Measurements from ENCODE around the gene MYBPC3.

MYBPC3 gene

GRCh38 chr11:47391077-47391583 is 38.6 kb upstream of the MYBPC3 start:
- no peak for TF ChIP-seq GATA3 (IDR thresholded peaks at IDR 0.05; ENCODE audit: low read depth, low read length)
- no peak for TF ChIP-seq GATA2 (IDR thresholded peaks at IDR 0.05; ENCODE audit: low read depth, low read length)

GRCh38 chr11:47390422-47390760 is 37.9 kb upstream of the MYBPC3 start:
- TF ChIP-seq GATA2 (IDR thresholded peaks at IDR 0.05; ENCODE audit: low read depth, low read length) (no peak), GATA3 (IDR thresholded peaks at IDR 0.05; ENCODE audit: low read depth, low read length) (no peak)

- TF ChIP-seq GATA3 (IDR thresholded peaks at IDR 0.05; ENCODE audit: low read depth, low read length), result no peak
- no peak for TF ChIP-seq GATA2 (IDR thresholded peaks at IDR 0.05; ENCODE audit: low read depth, low read length)
Measured at GRCh38 chr11:47389577-47390421, 37.3 kb upstream of the MYBPC3 start.

DNA sequence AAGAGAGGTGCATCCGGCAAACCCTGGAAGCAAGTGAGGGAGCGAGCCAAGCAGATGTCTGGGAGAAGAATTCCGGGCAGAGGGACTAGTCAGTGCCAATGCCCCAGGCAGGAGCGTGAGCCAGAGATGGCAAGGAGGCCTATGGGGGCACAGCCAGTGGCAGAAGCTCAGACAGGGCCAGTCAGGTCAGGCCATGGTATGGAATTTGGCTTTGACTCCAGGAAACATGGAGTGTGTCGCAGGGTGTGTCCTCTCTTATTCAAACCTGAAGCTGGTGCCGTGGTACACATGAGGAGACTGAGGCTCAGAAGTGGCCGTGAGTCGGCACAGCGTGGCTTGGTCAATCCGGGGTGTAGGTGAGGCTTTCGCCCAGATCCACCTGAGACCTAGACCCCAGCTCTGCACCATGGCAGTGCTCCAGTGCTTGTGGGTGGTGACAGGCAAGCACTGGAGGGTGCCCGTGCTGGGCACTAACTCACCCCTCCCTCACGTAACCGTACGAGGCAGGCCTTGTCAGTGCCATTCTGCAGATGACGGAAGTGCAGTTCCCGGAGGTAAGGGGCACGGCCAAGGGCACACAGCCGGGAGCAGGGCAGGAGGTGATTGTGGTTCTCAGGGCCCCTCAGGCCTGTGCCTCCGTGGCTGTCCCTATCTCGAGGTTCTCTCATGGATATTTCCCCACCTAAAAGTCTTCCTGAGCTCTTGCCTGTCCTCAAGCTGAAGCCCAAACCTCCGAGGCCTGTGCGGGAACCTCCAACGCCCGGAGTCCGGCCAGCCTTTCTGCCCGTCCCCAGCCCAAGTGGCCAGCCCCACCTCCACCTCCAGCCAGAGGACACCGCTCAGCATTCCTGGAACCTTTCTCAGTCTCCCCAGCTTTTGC is 36.4 kb upstream of the MYBPC3 start:
- TF ChIP-seq GATA3 (IDR thresholded peaks at IDR 0.05; ENCODE audit: low read depth, low read length) (no peak), GATA2 (IDR thresholded peaks at IDR 0.05; ENCODE audit: low read depth, low read length) (no peak)

GRCh38 chr11:47387944-47388696 is 35.6 kb upstream of the MYBPC3 start:
- TF ChIP-seq GATA3 (IDR thresholded peaks at IDR 0.05; ENCODE audit: low read depth, low read length) (no peak), GATA2 (IDR thresholded peaks at IDR 0.05; ENCODE audit: low read depth, low read length) (no peak)

DNA sequence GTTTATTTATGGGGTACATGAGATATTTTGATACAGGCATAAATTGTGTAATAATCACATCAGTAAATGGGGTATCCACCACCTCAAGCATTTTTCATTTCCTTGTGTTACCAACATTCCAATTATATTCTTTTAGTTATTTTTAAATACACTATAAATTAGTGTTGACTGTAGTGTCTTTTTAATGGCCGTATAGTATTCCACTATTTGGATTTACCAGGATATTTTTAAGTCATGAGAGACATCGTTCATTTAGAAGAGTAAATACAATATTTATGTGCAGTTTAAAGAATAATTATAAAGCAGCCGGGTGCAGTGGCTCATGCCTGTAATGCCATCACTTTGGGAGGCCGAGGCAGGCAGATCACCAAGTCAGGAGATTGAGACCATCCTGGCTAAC is 32.0 kb upstream of the MYBPC3 start:
- TF ChIP-seq GATA3 (IDR thresholded peaks at IDR 0.05; ENCODE audit: low read depth, low read length) (no peak), GATA2 (IDR thresholded peaks at IDR 0.05; ENCODE audit: low read depth, low read length) (no peak)

GRCh38 chr11:47383071-47383470 is 30.6 kb upstream of the MYBPC3 start:
- no peak for TF ChIP-seq GATA3 (IDR thresholded peaks at IDR 0.05; ENCODE audit: low read depth, low read length)
- no peak for TF ChIP-seq GATA2 (IDR thresholded peaks at IDR 0.05; ENCODE audit: low read depth, low read length)

DNA sequence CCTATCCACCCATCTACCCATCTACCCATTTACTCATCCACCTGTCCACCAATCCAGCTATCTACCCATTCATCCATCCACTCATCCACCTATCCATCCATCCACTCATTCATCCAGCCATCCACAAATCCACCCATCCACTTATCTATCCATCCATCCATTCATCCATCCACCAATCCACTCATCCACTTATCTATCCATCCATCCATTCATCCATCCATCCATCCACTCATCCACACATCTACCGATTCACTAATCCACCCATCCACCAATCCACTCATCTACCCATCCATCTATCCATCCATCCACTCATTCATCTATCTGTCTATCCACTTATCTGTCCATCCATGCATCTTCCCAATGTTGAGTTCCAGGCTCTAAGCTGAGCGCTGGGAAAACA is 27.6 kb upstream of the MYBPC3 start:
- TF ChIP-seq GATA2 (IDR thresholded peaks at IDR 0.05; ENCODE audit: low read depth, low read length) (no peak), GATA3 (IDR thresholded peaks at IDR 0.05; ENCODE audit: low read depth, low read length) (no peak)

DNA sequence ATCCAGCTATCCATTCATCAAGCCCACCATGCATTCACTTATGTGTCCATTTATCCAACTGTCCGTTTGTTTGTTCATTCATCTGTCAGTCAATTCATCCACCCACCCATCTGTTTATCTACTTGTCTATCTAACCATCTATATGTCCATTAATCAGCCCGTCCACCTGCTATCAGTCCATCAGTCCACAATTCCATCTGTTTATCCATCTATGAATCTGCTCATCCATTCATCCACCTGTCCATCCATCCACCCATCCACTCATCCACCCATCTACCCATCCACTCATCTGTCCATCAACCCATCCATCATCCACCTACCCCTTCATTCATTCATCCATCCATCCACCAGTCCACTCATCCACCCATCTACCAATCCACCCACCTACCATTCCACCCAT is 26.8 kb upstream of the MYBPC3 start:
- TF ChIP-seq GATA3 (IDR thresholded peaks at IDR 0.05; ENCODE audit: low read depth, low read length) (no peak), GATA2 (IDR thresholded peaks at IDR 0.05; ENCODE audit: low read depth, low read length) (no peak)

DNA sequence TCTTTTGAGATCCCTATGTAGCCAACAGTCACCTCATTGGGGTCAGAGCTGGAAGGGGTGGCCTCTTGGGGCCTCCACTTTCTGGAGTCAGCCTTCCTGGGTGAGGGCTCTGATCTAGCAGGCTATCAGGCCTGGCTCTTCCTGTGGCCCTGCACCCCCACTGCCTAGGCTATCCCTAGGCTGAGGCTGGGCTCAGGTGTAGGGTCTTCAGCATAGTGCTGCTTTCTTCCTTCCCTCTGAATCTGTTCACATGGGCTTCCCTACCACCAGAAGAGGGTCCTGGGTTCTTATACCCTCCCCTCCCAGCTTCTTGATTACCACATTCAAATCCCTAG is 26.3 kb upstream of the MYBPC3 start:
- TF ChIP-seq GATA3 (IDR thresholded peaks at IDR 0.05; ENCODE audit: low read depth, low read length) (no peak), GATA2 (IDR thresholded peaks at IDR 0.05; ENCODE audit: low read depth, low read length) (no peak)

- no peak for TF ChIP-seq GATA3 (IDR thresholded peaks at IDR 0.05; ENCODE audit: low read depth, low read length)
- TF ChIP-seq GATA2 (IDR thresholded peaks at IDR 0.05; ENCODE audit: low read depth, low read length), result no peak
Measured at GRCh38 chr11:47378010-47378835, 25.7 kb upstream of the MYBPC3 start, which contains the start of gene SPI1. TSS of gene SPI1 (minus strand) at chr11:47378547. CDS start at chr11:47378353, 194 bp downstream.

- TF ChIP-seq GATA2 (IDR thresholded peaks at IDR 0.05; ENCODE audit: low read depth, low read length) (no peak), GATA3 (IDR thresholded peaks at IDR 0.05; ENCODE audit: low read depth, low read length) (no peak)
Measured at GRCh38 chr11:47377571-47378009, 25.1 kb upstream of the MYBPC3 start.

Data from SH-SY5Y (cell line).